ENCODE results near the gene CCR1.
"Not testable (repeated sequence)": the region's sequence is repeated elsewhere in the genome, so short reads cannot be mapped to it uniquely, and the experiment has no call there.

The CCR1 gene

DNA sequence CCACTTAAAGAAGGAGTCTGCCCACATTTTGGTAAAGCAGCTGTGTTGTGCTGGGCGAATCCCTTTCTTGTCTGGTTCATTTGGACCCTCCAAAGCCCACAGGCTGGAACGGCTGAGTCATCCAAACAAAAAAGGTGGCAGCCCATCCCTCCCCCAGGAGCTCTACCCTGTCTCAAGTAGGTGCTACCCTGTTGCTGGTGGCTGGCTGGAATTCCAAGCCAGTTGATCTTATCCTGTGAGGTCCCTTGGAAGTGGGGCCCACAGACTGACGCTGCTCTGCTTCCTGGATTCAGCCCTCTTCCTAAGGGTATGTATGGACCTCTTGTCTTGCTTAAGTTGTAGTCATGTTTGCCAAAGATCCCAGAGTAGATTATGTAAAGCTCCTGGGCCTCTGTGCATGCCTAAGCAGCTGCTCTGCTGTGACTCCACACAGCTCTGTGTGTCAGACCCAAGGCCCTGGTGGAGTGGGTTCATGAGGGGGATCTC is 44.5 kb downstream of the CCR1 start:
- no peak for FAIRE-seq

DNA sequence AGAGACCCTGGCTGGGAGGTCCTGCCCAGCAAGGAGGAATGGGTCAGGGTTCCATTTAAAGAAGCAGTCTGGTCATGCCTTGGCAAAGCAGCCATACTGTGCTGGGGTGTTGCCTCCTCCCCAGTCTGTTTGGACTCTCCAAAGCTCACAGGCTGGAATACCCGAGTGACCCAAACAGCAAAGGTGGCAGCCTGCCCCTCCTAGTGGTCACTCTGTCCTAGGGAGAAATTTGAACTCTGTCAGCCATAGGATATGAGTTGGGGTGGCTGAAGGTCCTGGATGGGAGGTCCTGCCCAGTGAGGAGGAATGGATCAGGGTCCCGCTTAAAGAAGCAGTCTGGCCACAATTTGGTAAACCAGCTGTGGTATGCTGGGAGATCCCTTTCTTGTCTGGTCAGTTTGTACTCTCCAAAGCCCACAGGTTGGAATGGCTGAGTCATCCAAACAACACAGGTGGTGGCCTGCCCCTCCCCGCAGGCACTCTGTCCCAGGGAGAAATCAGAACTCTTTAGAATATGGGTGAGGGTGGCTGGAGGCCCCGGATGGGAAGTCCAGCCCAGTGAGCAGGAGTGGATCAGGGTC is 45.0 kb downstream of the CCR1 start:
- no peak for FAIRE-seq

DNA sequence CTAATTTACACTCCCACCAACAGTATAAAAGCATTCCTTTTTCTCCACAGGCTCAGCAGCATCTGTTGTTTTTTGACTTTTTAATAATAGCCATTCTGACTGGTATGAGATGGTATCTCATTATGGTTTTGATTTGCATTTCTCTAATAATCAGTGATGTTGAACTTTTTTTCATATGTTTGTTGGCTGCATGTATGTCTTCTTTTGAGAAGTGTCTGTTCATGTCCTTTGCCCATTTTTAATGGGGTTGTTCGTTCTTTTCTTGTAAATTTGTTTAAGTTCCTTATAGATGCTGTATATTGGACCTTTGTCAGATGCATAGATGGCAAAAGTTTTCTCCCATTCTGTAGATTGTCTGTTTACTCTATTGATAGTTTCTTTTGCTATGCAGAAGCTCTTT is 50.4 kb downstream of the CCR1 start:
- not testable (repeated sequence) for FAIRE-seq

DNA sequence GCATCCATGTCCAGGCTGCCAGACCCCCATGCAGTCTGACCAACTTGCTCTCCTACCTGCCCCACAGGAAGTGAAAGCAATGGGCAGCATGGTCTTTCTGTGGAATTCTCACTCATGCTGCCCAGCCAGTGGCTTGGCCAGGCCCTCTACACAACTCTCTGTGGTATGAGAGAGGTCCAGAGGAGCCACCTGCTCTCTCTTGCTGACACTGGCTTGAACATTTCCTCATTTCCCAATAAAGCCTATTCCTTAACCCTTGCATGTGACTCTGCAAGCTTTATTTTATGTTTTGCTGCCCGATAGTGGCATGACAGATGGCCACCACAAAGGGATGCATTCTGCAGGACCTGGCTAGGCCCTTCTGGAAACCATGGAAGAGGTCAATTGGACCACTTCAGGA is 53.8 kb downstream of the CCR1 start:
- no peak for FAIRE-seq

Data from TTC549 (cell line).